Calu3 (cell line): ENCODE measurements around the gene KCTD15. TPM values are rescaled to one million over a fixed set of nuclear protein-coding genes. Genes with fewer than 3 reads are reported as not detected.

Experiments used
- BruUV-seq: library from RNA; stranded (reverse); fragments of 400-500 nt; replicated peaks from 2 replicates; lab custom pipeline; 2021; lab: Mats Ljungman, UMichigan
- CTCF ChIA-PET: fragments of 300-600 bp; sonication (Branson Sonifier 250); formaldehyde crosslinking; loops from one replicate; lab custom pipeline; 2022; ENCODE audit warnings: antibody characterized with exemption; lab: Charles Lee
- DNase-seq: peaks from one replicate; pipeline ENCODE4 v3.0.0; 2022
- H3K27ac Mint-ChIP-seq: one replicate; pipeline ENCODE4 v1.8.0; 2022; ENCODE audit warnings: mixed read lengths; ENCODE audit not compliant: unreplicated experiment
- H3K27me3 Mint-ChIP-seq: one replicate; pipeline ENCODE4 v1.8.0; 2022; ENCODE audit warnings: mixed read lengths; ENCODE audit not compliant: unreplicated experiment
- H3K36me3 Mint-ChIP-seq: one replicate; pipeline ENCODE4 v1.8.0; 2022; ENCODE audit warnings: mild to moderate bottlenecking, moderate library complexity, mixed read lengths; ENCODE audit not compliant: insufficient read depth, unreplicated experiment
- H3K4me1 Mint-ChIP-seq: one replicate; pipeline ENCODE4 v1.8.0; 2022; ENCODE audit warnings: mild to moderate bottlenecking, low read depth, mixed read lengths; ENCODE audit not compliant: unreplicated experiment
- H3K4me3 Mint-ChIP-seq: one replicate; pipeline ENCODE4 v1.8.0; 2022; ENCODE audit warnings: mild to moderate bottlenecking, low read depth, moderate library complexity, mixed read lengths; ENCODE audit not compliant: unreplicated experiment
- H3K9me3 Mint-ChIP-seq: one replicate; pipeline ENCODE4 v1.8.0; 2022; ENCODE audit warnings: low read depth, mixed read lengths; ENCODE audit not compliant: unreplicated experiment
- CTCF ChIP-seq: fragments of 200-600 bp; IDR thresholded peaks from one replicate; pipeline ENCODE4 v1.8.0; 2022; ENCODE audit warnings: antibody characterized with exemption; ENCODE audit not compliant: unreplicated experiment
- intact Hi-C: fragments of 100-400 bp; cut with micrococcal nuclease; formaldehyde crosslinking; loops from one replicate; pipeline ENCODE4 v1.10.0; 2022; ENCODE audit not compliant: unreplicated experiment
- total RNA-seq: library from RNA; stranded (reverse); gene quantifications from 2 replicates; pipeline ENCODE4 v1.2.3, GENCODE V29; 2022

The KCTD15 gene
- total RNA-seq, 1 experiment from 2014 or later, result 18.6 TPM

DNA sequence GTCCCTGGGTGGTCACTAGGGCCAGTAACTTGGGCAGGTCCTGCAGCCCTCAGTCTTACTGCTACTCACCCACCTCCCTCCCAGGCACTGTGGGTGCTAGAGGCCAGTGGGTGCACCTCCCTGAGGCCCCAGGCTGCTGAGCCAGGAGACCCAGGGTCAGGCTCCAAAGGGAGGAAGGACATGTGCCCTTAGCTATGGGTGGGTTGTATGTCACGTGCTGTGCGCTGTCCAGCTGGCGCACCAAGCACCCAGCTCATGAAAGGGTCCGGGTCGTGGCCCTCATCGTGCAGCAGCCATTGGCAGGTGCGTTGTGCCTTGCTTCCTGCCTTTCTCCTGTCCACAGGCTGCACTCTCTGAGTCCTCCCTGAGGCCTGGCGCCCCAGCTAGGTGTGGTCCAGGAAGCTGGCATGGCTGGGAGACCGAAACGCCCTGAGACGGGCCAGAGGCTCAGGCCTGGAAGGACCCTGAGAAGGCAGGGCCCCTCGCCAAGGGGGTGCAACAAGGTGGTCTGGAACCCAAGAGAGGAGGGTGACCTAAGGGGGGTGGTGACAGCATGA is 47.0 kb upstream of the KCTD15 start:
- no peak overlapping the region for H3K4me3 Mint-ChIP-seq
- H3K9me3 Mint-ChIP-seq, result no peaks in the 10 kb centered on the region
- BruUV-seq, result no TSS peak
- CTCF ChIA-PET, result interaction anchor here (0.8 kb wide), 1 partner anchor 156 kb away, joined by 3 read pairs; no protein-coding TSS in a partner anchor
- no peaks in the 10 kb centered on the region for H3K4me1 Mint-ChIP-seq
- intact Hi-C loops, result no loop called here
- no peaks in the 10 kb centered on the region for H3K36me3 Mint-ChIP-seq
- H3K27me3 Mint-ChIP-seq, result peaks cover 93% of the 10 kb centered on the region
- TF ChIP-seq CTCF, result no peak
- no peak for DNase-seq
- H3K27ac Mint-ChIP-seq, result no peak overlapping the region

- peaks cover 93% of the 10 kb centered on the region for H3K27me3 Mint-ChIP-seq
- intact Hi-C loops, result no loop called here
- TF ChIP-seq CTCF, result no peak
- H3K27ac Mint-ChIP-seq, result no peak overlapping the region
- no peak for DNase-seq
- no peaks in the 10 kb centered on the region for H3K36me3 Mint-ChIP-seq
- CTCF ChIA-PET, result no interaction called here
- H3K4me1 Mint-ChIP-seq, result no peaks in the 10 kb centered on the region
- no peaks in the 10 kb centered on the region for H3K9me3 Mint-ChIP-seq
- no peak overlapping the region for H3K4me3 Mint-ChIP-seq
- BruUV-seq, result no TSS peak
These were observed 45.9 kb upstream of the KCTD15 start for GRCh38 chr19:33750587-33751435.

DNA sequence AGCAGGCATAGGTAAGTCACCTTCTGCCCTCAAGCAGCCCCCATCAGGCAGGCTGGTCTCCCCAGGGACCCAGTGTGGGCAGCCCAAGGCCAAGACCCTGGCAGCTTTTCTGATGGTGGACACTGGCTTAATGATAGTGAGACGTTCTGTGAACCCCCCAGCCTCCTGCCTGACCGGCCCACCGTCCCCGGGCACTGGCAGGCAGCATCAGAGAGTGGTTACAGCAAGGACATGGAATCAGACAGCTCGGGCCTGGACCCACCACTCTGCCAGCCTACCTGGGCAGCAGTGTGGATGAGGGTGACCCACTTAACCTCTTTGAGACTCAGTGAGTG is 45.3 kb upstream of the KCTD15 start:
- H3K4me3 Mint-ChIP-seq, result no peak overlapping the region
- no TSS peak for BruUV-seq
- TF ChIP-seq CTCF, result no peak
- CTCF ChIA-PET, result no interaction called here
- intact Hi-C loops, result no loop called here
- no peaks in the 10 kb centered on the region for H3K36me3 Mint-ChIP-seq
- no peaks in the 10 kb centered on the region for H3K4me1 Mint-ChIP-seq
- no peaks in the 10 kb centered on the region for H3K9me3 Mint-ChIP-seq
- no peak for DNase-seq
- H3K27ac Mint-ChIP-seq, result no peak overlapping the region
- peaks cover 93% of the 10 kb centered on the region for H3K27me3 Mint-ChIP-seq

DNA sequence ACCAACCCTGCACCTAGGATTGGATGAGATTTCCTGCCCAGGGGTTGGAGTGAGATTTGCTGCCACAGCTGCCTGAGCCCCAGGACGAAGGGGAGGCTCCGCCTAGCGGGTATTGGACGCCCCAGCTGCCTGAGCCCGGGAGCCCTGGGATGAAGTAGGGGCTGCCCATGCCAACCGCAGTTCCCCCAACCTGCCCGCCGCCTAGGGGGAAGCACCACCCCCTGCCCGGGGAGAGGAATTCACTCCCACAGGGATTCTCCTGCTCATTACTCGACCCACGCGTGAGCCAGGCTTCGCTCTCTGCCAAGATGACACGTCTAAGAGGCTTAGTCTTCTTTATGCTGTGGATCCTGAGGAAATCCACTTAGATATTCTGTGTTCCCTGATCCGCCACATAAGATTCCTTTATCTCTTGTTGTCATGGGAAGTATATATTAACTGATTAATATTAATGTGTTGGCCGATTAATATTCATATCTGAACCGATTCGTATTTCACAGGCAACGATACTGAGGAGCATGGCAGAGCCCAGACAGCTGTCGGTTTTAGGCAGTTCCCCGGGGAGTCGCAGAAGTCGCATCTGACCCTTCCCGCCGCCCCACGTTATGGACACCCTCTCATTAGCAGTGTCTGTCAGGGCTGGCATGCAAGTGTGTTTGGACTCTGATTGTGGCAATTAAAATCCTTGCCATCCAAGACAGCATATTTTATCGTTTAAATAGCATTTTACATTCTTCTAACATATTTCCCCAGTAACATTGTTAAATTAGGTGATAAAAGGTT is 44.5 kb upstream of the KCTD15 start:
- Mint-ChIP-seq H3K36me3 (no peaks in the 10 kb centered on the region), H3K27ac (no peak overlapping the region), H3K27me3 (peaks cover 93% of the 10 kb centered on the region), H3K4me3 (no peak overlapping the region), H3K4me1 (no peaks in the 10 kb centered on the region), H3K9me3 (no peaks in the 10 kb centered on the region)
- no peak for DNase-seq
- intact Hi-C loops, result no loop called here
- CTCF ChIA-PET, result no interaction called here
- no peak for TF ChIP-seq CTCF
- no TSS peak for BruUV-seq
